SK-N-SH treated with all-trans-retinoic acid at 6 μM for 48 hours (cell line): Measurements from ENCODE around the gene AUTS2.

Source experiments
- ARNTL ChIP-seq: fragments of 450-650 bp; formaldehyde crosslinking; IDR thresholded peaks from 2 replicates; pipeline ENCODE4 v1.5.0; 2020; ENCODE audit warnings: low read depth, mild to moderate bottlenecking, moderate library complexity, borderline replicate concordance
- BACH2 ChIP-seq: fragments of 250-450 bp; sonication (Bioruptor Pico); IDR thresholded peaks from 2 replicates; pipeline ENCODE4 v1.9.0; 2021; ENCODE audit warnings: mild to moderate bottlenecking, borderline replicate concordance
- ESRRG ChIP-seq: fragments of 250-450 bp; sonication (Bioruptor Pico); IDR thresholded peaks from 2 replicates; pipeline ENCODE4 v1.6.1; 2021; ENCODE audit warnings: mild to moderate bottlenecking
- ISL1 ChIP-seq: fragments of 250-450 bp; sonication (Bioruptor Pico); IDR thresholded peaks from 2 replicates; pipeline ENCODE4 v2.1.2; 2022; ENCODE audit warnings: mild to moderate bottlenecking, moderate library complexity
- OSR1 ChIP-seq: fragments of 250-450 bp; sonication (Bioruptor Pico); IDR thresholded peaks from 2 replicates; pipeline ENCODE4 v1.8.0; 2022; ENCODE audit warnings: moderate library complexity, mild to moderate bottlenecking, inconsistent platforms
- ZFP3 ChIP-seq: fragments of 250-450 bp; sonication (Bioruptor Pico); IDR thresholded peaks from 2 replicates; pipeline ENCODE4 v1.5.0; 2020; ENCODE audit warnings: mild to moderate bottlenecking, moderate library complexity
- ZFP30 ChIP-seq: fragments of 450-650 bp; formaldehyde crosslinking; IDR thresholded peaks from 2 replicates; pipeline ENCODE4 v1.5.0; 2022; ENCODE audit warnings: mild to moderate bottlenecking, moderate library complexity
- ZNF565 ChIP-seq: fragments of 450-650 bp; formaldehyde crosslinking; conservative IDR thresholded peaks from 2 replicates; pipeline ENCODE4 v1.5.0; 2020; ENCODE audit warnings: low read depth, mild to moderate bottlenecking, moderate library complexity
- ZNF70 ChIP-seq: fragments of 450-650 bp; formaldehyde crosslinking; IDR thresholded peaks from 2 replicates; pipeline ENCODE4 v1.5.0; 2020; ENCODE audit warnings: mild to moderate bottlenecking, moderate library complexity
- ZNF8 ChIP-seq: fragments of 450-650 bp; formaldehyde crosslinking; IDR thresholded peaks from 2 replicates; pipeline ENCODE4 v1.5.0; 2020; ENCODE audit warnings: mild to moderate bottlenecking, moderate library complexity
- TF ChIP-seq, protein P1 (sequence below): fragments of 250-450 bp; sonication (Bioruptor Pico); IDR thresholded peaks from 2 replicates; pipeline ENCODE4 v1.8.0; 2021; ENCODE audit warnings: low read depth, mild to moderate bottlenecking, moderate library complexity, borderline replicate concordance
- TF ChIP-seq, protein P2 (sequence below): fragments of 250-450 bp; sonication (Bioruptor Pico); IDR thresholded peaks from 2 replicates; pipeline ENCODE4 v1.8.0; 2020; ENCODE audit warnings: mild to moderate bottlenecking, moderate library complexity, borderline replicate concordance
- TF ChIP-seq, protein P3 (sequence below): fragments of 250-450 bp; sonication (Bioruptor Pico); IDR thresholded peaks from 2 replicates; pipeline ENCODE4 v1.5.1; 2020; ENCODE audit warnings: low read depth, mild to moderate bottlenecking, moderate library complexity
- TF ChIP-seq, protein P4 (sequence below): fragments of 250-450 bp; sonication (Bioruptor Pico); IDR thresholded peaks from 2 replicates; pipeline ENCODE4 v1.5.0; 2020; ENCODE audit warnings: mild to moderate bottlenecking, moderate library complexity

DNA sequence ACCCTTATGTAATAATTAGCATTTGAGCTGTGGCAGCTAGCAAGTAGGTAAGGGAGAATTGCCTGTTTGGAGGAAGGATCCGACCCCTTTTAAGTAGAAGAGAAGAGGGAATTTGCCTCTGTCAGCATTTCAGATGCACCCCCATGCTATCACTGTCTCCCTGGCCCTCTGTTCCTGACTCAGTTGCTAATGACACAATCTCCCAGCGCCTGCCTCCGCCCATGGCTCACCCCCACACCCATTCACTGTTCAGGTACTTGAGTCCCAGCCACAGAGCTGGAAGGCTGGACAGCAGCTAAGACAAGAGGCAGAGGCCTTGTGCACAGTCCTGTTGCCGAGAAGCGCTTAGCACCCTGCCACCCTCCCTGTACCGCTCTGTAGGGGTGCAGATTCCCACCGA is 1021.4 kb downstream of the AUTS2 start:
- TF ChIP-seq, protein P1, sequence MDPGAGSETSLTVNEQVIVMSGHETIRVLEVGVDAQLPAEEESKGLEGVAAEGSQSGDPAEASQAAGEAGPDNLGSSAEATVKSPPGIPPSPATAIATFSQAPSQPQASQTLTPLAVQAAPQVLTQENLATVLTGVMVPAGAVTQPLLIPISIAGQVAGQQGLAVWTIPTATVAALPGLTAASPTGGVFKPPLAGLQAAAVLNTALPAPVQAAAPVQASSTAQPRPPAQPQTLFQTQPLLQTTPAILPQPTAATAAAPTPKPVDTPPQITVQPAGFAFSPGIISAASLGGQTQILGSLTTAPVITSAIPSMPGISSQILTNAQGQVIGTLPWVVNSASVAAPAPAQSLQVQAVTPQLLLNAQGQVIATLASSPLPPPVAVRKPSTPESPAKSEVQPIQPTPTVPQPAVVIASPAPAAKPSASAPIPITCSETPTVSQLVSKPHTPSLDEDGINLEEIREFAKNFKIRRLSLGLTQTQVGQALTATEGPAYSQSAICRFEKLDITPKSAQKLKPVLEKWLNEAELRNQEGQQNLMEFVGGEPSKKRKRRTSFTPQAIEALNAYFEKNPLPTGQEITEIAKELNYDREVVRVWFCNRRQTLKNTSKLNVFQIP (CRISPR knock-in tag): no peak
- no peak for TF ChIP-seq ZNF70 (CRISPR knock-in tag)
- TF ChIP-seq, protein P2, sequence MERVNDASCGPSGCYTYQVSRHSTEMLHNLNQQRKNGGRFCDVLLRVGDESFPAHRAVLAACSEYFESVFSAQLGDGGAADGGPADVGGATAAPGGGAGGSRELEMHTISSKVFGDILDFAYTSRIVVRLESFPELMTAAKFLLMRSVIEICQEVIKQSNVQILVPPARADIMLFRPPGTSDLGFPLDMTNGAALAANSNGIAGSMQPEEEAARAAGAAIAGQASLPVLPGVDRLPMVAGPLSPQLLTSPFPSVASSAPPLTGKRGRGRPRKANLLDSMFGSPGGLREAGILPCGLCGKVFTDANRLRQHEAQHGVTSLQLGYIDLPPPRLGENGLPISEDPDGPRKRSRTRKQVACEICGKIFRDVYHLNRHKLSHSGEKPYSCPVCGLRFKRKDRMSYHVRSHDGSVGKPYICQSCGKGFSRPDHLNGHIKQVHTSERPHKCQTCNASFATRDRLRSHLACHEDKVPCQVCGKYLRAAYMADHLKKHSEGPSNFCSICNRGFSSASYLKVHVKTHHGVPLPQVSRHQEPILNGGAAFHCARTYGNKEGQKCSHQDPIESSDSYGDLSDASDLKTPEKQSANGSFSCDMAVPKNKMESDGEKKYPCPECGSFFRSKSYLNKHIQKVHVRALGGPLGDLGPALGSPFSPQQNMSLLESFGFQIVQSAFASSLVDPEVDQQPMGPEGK (CRISPR knock-in tag): no peak
- no peak for TF ChIP-seq ZNF8 (CRISPR knock-in tag)
- no peak for TF ChIP-seq ZFP3 (CRISPR knock-in tag)
- no peak for TF ChIP-seq ZFP30
- no peak for TF ChIP-seq ISL1
- no peak for TF ChIP-seq ESRRG
- TF ChIP-seq, protein P3, sequence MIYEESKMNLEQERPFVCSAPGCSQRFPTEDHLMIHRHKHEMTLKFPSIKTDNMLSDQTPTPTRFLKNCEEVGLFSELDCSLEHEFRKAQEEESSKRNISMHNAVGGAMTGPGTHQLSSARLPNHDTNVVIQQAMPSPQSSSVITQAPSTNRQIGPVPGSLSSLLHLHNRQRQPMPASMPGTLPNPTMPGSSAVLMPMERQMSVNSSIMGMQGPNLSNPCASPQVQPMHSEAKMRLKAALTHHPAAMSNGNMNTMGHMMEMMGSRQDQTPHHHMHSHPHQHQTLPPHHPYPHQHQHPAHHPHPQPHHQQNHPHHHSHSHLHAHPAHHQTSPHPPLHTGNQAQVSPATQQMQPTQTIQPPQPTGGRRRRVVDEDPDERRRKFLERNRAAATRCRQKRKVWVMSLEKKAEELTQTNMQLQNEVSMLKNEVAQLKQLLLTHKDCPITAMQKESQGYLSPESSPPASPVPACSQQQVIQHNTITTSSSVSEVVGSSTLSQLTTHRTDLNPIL: no peak
- no peak for TF ChIP-seq BACH2
- TF ChIP-seq ARNTL (CRISPR knock-in tag): no peak
- TF ChIP-seq, protein P4, sequence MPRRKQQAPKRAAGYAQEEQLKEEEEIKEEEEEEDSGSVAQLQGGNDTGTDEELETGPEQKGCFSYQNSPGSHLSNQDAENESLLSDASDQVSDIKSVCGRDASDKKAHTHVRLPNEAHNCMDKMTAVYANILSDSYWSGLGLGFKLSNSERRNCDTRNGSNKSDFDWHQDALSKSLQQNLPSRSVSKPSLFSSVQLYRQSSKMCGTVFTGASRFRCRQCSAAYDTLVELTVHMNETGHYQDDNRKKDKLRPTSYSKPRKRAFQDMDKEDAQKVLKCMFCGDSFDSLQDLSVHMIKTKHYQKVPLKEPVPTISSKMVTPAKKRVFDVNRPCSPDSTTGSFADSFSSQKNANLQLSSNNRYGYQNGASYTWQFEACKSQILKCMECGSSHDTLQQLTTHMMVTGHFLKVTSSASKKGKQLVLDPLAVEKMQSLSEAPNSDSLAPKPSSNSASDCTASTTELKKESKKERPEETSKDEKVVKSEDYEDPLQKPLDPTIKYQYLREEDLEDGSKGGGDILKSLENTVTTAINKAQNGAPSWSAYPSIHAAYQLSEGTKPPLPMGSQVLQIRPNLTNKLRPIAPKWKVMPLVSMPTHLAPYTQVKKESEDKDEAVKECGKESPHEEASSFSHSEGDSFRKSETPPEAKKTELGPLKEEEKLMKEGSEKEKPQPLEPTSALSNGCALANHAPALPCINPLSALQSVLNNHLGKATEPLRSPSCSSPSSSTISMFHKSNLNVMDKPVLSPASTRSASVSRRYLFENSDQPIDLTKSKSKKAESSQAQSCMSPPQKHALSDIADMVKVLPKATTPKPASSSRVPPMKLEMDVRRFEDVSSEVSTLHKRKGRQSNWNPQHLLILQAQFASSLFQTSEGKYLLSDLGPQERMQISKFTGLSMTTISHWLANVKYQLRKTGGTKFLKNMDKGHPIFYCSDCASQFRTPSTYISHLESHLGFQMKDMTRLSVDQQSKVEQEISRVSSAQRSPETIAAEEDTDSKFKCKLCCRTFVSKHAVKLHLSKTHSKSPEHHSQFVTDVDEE (CRISPR knock-in tag): no peak
- TF ChIP-seq OSR1: no peak
- TF ChIP-seq ZNF565 (CRISPR knock-in tag): no peak
